NCI-H1092 (cell line): Measurements from ENCODE around the gene ZNF829.

Source experiments
- DNase-seq: peaks from one replicate; lab custom pipeline; 2025; lab: John Stamatoyannopoulos, UW

Gene ZNF829

GRCh38 chr19:36915992-36916830 is at the start of gene ZNF829, which contains the start of gene ZNF568:
Gene ZNF829 (minus strand): TSS chr19:36916291. CDS start chr19:36915167, 1,124 bp downstream.
Gene ZNF568 (plus strand): TSS chr19:36916332. CDS start chr19:36922771, 6,439 bp downstream.
- DNase-seq, result peak; percentile 69

- DNase-seq, result peak; percentile 60
Observed at GRCh38 chr19:36963280-36963679, 47.2 kb upstream of the ZNF829 start.

GRCh38 chr19:36962346-36962745 is 46.3 kb upstream of the ZNF829 start:
- DNase-seq, result no peak

GRCh38 chr19:36950335-36951119 is 34.4 kb upstream of the ZNF829 start:
- no peak for DNase-seq

GRCh38 chr19:36939153-36939552 is 23.1 kb upstream of the ZNF829 start:
- DNase-seq, result no peak

GRCh38 chr19:36931684-36932083 is 15.6 kb upstream of the ZNF829 start:
- no peak for DNase-seq

GRCh38 chr19:36918090-36918489 is 2.0 kb upstream of the ZNF829 start:
- DNase-seq, result no peak

- no peak for DNase-seq
Observed at GRCh38 chr19:36916991-36917390, 900 bp upstream of the ZNF829 start.

GRCh38 chr19:36898422-36898821 is 17.7 kb downstream of the ZNF829 start:
- no peak for DNase-seq

- DNase-seq, result no peak
Observed at GRCh38 chr19:36894849-36895383, 21.2 kb downstream of the ZNF829 start.

- DNase-seq, result no peak
Observed at GRCh38 chr19:36891768-36892357, 24.2 kb downstream of the ZNF829 start.

GRCh38 chr19:36876993-36877938 is 38.8 kb downstream of the ZNF829 start:
- no peak for DNase-seq

GRCh38 chr19:36851898-36852297 is 64.2 kb downstream of the ZNF829 start:
- DNase-seq, result no peak

GRCh38 chr19:36850559-36851442 is 65.3 kb downstream of the ZNF829 start, which contains the start of gene ZNF345:
Gene ZNF345 (plus strand): TSS chr19:36850876. CDS start chr19:36876831, 25,955 bp downstream.
- DNase-seq, result peak; percentile 91

- DNase-seq, result peak; percentile 55
Observed at GRCh38 chr19:36849701-36850558, 66.2 kb downstream of the ZNF829 start.

- no peak for DNase-seq
Observed at GRCh38 chr19:36847968-36848367, 68.1 kb downstream of the ZNF829 start.

GRCh38 chr19:36838784-36839324 is 77.2 kb downstream of the ZNF829 start:
- DNase-seq, result no peak
